Type B pancreatic cell (in vitro differentiated cells): Measurements from ENCODE around the gene ALDH18A1. TPM values are rescaled to one million over a fixed set of nuclear protein-coding genes. Genes with fewer than 3 reads are reported as not detected.

Experiments
- DNase-seq: peaks from one replicate; pipeline ENCODE4 v3.0.0; 2021; ENCODE audit warnings: mixed read lengths; ENCODE audit not compliant: unreplicated experiment; ENCODE audit errors: extremely low spot score
- H3K27ac Mint-ChIP-seq: 2 replicates; pipeline ENCODE4 v1.8.0; 2021; ENCODE audit warnings: mild to moderate bottlenecking, mixed read lengths
- H3K27me3 Mint-ChIP-seq: 2 replicates; pipeline ENCODE4 v1.8.0; 2021; ENCODE audit warnings: mixed read lengths
- H3K36me3 Mint-ChIP-seq: 2 replicates; pipeline ENCODE4 v1.8.0; 2021; ENCODE audit warnings: mixed read lengths
- H3K4me1 Mint-ChIP-seq: one replicate; pipeline ENCODE4 v1.8.0; 2021; ENCODE audit warnings: mixed read lengths; ENCODE audit not compliant: unreplicated experiment
- H3K4me3 Mint-ChIP-seq: 2 replicates; pipeline ENCODE4 v1.8.0; 2021; ENCODE audit warnings: mild to moderate bottlenecking, mixed read lengths
- H3K9me3 Mint-ChIP-seq: 2 replicates; pipeline ENCODE4 v1.8.0; 2021; ENCODE audit warnings: mixed read lengths
- CTCF ChIP-seq: fragments of 200-600 bp; sonication (generic); conservative IDR thresholded peaks from 2 replicates; pipeline ENCODE4 v1.5.0; 2021; ENCODE audit warnings: antibody characterized with exemption, mild to moderate bottlenecking
- total RNA-seq: library from RNA; stranded (reverse); gene quantifications from 2 replicates; pipeline ENCODE4 v1.2.1, GENCODE V29; 2021; ENCODE audit warnings: low replicate concordance

Gene ALDH18A1
- total RNA-seq, 1 donor from 2014 or later: 111 TPM

GRCh38 chr10:95579292-95579691 is 77.2 kb downstream of the ALDH18A1 start:
- no peak for DNase-seq
- TF ChIP-seq CTCF: no peak
- no peaks in the 10 kb centered on the region for H3K4me1 Mint-ChIP-seq
- H3K4me3 Mint-ChIP-seq: no peak overlapping the region
- no peaks in the 10 kb centered on the region for H3K36me3 Mint-ChIP-seq
- H3K27ac Mint-ChIP-seq: no peak overlapping the region
- no peaks in the 10 kb centered on the region for H3K9me3 Mint-ChIP-seq
- H3K27me3 Mint-ChIP-seq: peaks cover 18% of the 10 kb centered on the region

GRCh38 chr10:95578619-95579018 is 77.9 kb downstream of the ALDH18A1 start:
- Mint-ChIP-seq H3K36me3 (no peaks in the 10 kb centered on the region), H3K4me1 (no peaks in the 10 kb centered on the region), H3K27ac (no peak overlapping the region), H3K27me3 (peaks cover 18% of the 10 kb centered on the region), H3K9me3 (no peaks in the 10 kb centered on the region), H3K4me3 (no peak overlapping the region)
- no peak for TF ChIP-seq CTCF
- DNase-seq: no peak

GRCh38 chr10:95574649-95575365 is 81.7 kb downstream of the ALDH18A1 start:
- Mint-ChIP-seq H3K4me1 (peaks cover 3% of the 10 kb centered on the region), H3K4me3 (no peak overlapping the region), H3K27me3 (peaks cover 6% of the 10 kb centered on the region), H3K9me3 (no peaks in the 10 kb centered on the region), H3K36me3 (no peaks in the 10 kb centered on the region), H3K27ac (no peak overlapping the region)
- TF ChIP-seq CTCF: no peak
- DNase-seq: no peak

GRCh38 chr10:95573964-95574604 is 82.4 kb downstream of the ALDH18A1 start:
- H3K4me1 Mint-ChIP-seq: peaks cover 3% of the 10 kb centered on the region
- no peak for TF ChIP-seq CTCF
- peaks cover 3% of the 10 kb centered on the region for H3K27me3 Mint-ChIP-seq
- no peaks in the 10 kb centered on the region for H3K9me3 Mint-ChIP-seq
- DNase-seq: no peak
- H3K36me3 Mint-ChIP-seq: no peaks in the 10 kb centered on the region
- H3K4me3 Mint-ChIP-seq: no peak overlapping the region
- no peak overlapping the region for H3K27ac Mint-ChIP-seq

- Mint-ChIP-seq H3K27ac (no peak overlapping the region), H3K36me3 (no peaks in the 10 kb centered on the region), H3K27me3 (no peaks in the 10 kb centered on the region), H3K9me3 (no peaks in the 10 kb centered on the region), H3K4me3 (no peak overlapping the region), H3K4me1 (peaks cover 3% of the 10 kb centered on the region)
- no peak for TF ChIP-seq CTCF
- no peak for DNase-seq
Measured at GRCh38 chr10:95573527-95573926, 83.0 kb downstream of the ALDH18A1 start.
